ENCODE results near the gene MORF4L2.

- TF ChIP-seq POLR2A (IDR thresholded peaks at IDR 0.05; ENCODE audit: low read depth, low read length) (no peak), POLR2AphosphoS5 (IDR thresholded peaks at IDR 0.05; ENCODE audit: low read depth, low read length) (no peak)
These were observed 27.6 kb downstream of the MORF4L2 start for GRCh38 chrX:103658681-103659433.
